HG03025 (cell line): Measurements from ENCODE around the gene INTS1.
"Not testable (repeated sequence)": the region's sequence is repeated elsewhere in the genome, so short reads cannot be mapped to it uniquely, and the experiment has no call there.

Experiments
- ATAC-seq: cut with Tn5 transposase; IDR thresholded peaks from one replicate; pipeline ENCODE4 v1.9.1; 2021; ENCODE audit warnings: mild to moderate bottlenecking, moderate library complexity; ENCODE audit not compliant: unreplicated experiment, low FRiP score

Gene INTS1

GRCh38 chr7:1449951-1450350 is 54.2 kb downstream of the INTS1 start:
- ATAC-seq, result no peak

GRCh38 chr7:1449501-1449900 is 54.7 kb downstream of the INTS1 start:
- ATAC-seq, result no peak

- no peak for ATAC-seq
Observed at GRCh38 chr7:1448958-1449357, 55.2 kb downstream of the INTS1 start.

GRCh38 chr7:1447551-1448244 is 56.5 kb downstream of the INTS1 start:
- no peak for ATAC-seq

GRCh38 chr7:1447112-1447511 is 57.1 kb downstream of the INTS1 start:
- no peak for ATAC-seq

- ATAC-seq, result no peak
Observed at GRCh38 chr7:1446620-1447032, 57.6 kb downstream of the INTS1 start.

GRCh38 chr7:1446026-1446425 is 58.2 kb downstream of the INTS1 start:
- not testable (repeated sequence) for ATAC-seq

- ATAC-seq, result no peak
Observed at GRCh38 chr7:1445341-1445740, 58.8 kb downstream of the INTS1 start.

- no peak for ATAC-seq
Observed at GRCh38 chr7:1444925-1445322, 59.3 kb downstream of the INTS1 start.

GRCh38 chr7:1444214-1444924 is 59.8 kb downstream of the INTS1 start:
- no peak for ATAC-seq

- ATAC-seq, result not testable (repeated sequence)
Observed at GRCh38 chr7:1443587-1444200, 60.5 kb downstream of the INTS1 start.

GRCh38 chr7:1442355-1443124 is 61.6 kb downstream of the INTS1 start:
- no peak for ATAC-seq

GRCh38 chr7:1441615-1442354 is 62.4 kb downstream of the INTS1 start:
- ATAC-seq, result no peak

GRCh38 chr7:1440620-1441019 is 63.6 kb downstream of the INTS1 start:
- no peak for ATAC-seq

GRCh38 chr7:1439373-1440363 is 64.5 kb downstream of the INTS1 start:
- no peak for ATAC-seq

GRCh38 chr7:1438821-1439220 is 65.4 kb downstream of the INTS1 start:
- no peak for ATAC-seq

- ATAC-seq, result no peak
Observed at GRCh38 chr7:1438208-1438607, 66.0 kb downstream of the INTS1 start.

- no peak for ATAC-seq
Observed at GRCh38 chr7:1437155-1437880, 66.9 kb downstream of the INTS1 start.
